A673 (cell line): ENCODE measurements around the gene MGST3. TPM values are rescaled to one million over a fixed set of nuclear protein-coding genes. Genes with fewer than 3 reads are reported as not detected.

Experiments used
- BruUV-seq: library from RNA; stranded (reverse); fragments of 400-500 nt; replicated peaks from 2 replicates; lab custom pipeline; 2021; lab: Mats Ljungman, UMichigan
- CTCF ChIA-PET: fragments of 300-600 bp; sonication (Branson Sonifier 250); formaldehyde crosslinking; loops from one replicate; lab custom pipeline; 2022; ENCODE audit warnings: antibody characterized with exemption; lab: Charles Lee
- POLR2A ChIA-PET: fragments of 300-600 bp; sonication (Branson Sonifier 250); formaldehyde crosslinking; loops from one replicate; lab custom pipeline; 2022; ENCODE audit warnings: antibody characterized with exemption; ENCODE audit not compliant: low non-redundant PET; lab: Charles Lee
- DNase-seq: peaks from one replicate; pipeline ENCODE4 v3.0.0-alpha.2; 2015; ENCODE audit warnings: low spot score
- H3K27ac ChIP-seq: fragments of 200-600 bp; sonication (generic); 2 replicates; pipeline ENCODE4 v1.5.1; 2016; ENCODE audit warnings: mixed run types, low read depth, mild to moderate bottlenecking, mixed read lengths, antibody characterized with exemption, low read length; ENCODE audit not compliant: poor library complexity, severe bottlenecking
- H3K27me3 ChIP-seq: fragments of 200-600 bp; sonication (generic); replicated peaks from 2 replicates; pipeline ENCODE4 v1.6.1; 2017; ENCODE audit warnings: mixed run types, low read depth, mild to moderate bottlenecking, mixed read lengths, antibody characterized with exemption, low read length; ENCODE audit not compliant: insufficient read depth, poor library complexity
- H3K36me3 ChIP-seq: fragments of 200-600 bp; sonication (generic); 2 replicates; pipeline ENCODE4 v1.6.1; 2016; ENCODE audit warnings: mixed run types, mild to moderate bottlenecking, mixed read lengths, antibody characterized with exemption, low read length; ENCODE audit not compliant: insufficient read depth, poor library complexity, severe bottlenecking
- H3K4me1 ChIP-seq: fragments of 200-600 bp; sonication (generic); 2 replicates; pipeline ENCODE4 v1.6.1; 2017; ENCODE audit warnings: mixed run types, mild to moderate bottlenecking, mixed read lengths, antibody characterized with exemption, low read length; ENCODE audit not compliant: insufficient read depth, poor library complexity, severe bottlenecking
- H3K4me3 ChIP-seq: fragments of 200-600 bp; sonication (generic); 2 replicates; pipeline ENCODE4 v1.5.1; 2016; ENCODE audit warnings: low read depth, mixed run types, mild to moderate bottlenecking, mixed read lengths, low read length; ENCODE audit not compliant: poor library complexity, severe bottlenecking
- H3K9me3 ChIP-seq: fragments of 200-600 bp; sonication (generic); 2 replicates; pipeline ENCODE4 v1.6.1; 2016; ENCODE audit warnings: mixed run types, low read depth, mild to moderate bottlenecking, mixed read lengths, antibody characterized with exemption, low read length; ENCODE audit not compliant: poor library complexity, severe bottlenecking
- CTCF ChIP-seq: fragments of 300-800, 200-600 bp; sonication (generic); conservative IDR thresholded peaks from 2 replicates; pipeline ENCODE4 v1.5.1; 2017; ENCODE audit warnings: low read depth, mild to moderate bottlenecking, antibody characterized with exemption, low read length, moderate library complexity, mixed read lengths
- EZH2 ChIP-seq: fragments of 200-600 bp; sonication (generic); IDR thresholded peaks from 2 replicates; pipeline ENCODE4 v1.6.1; 2017; ENCODE audit warnings: borderline replicate concordance, low read depth, mild to moderate bottlenecking, mixed read lengths, antibody characterized with exemption, low read length; ENCODE audit not compliant: poor library complexity, severe bottlenecking
- intact Hi-C: fragments of 100-400 bp; cut with micrococcal nuclease; formaldehyde crosslinking; loops from one replicate; pipeline ENCODE4 v1.10.0; 2022; ENCODE audit not compliant: unreplicated experiment
- total RNA-seq: library from RNA; stranded (reverse); gene quantifications from 2 replicates; pipeline ENCODE4 v1.2.3, GENCODE V29; 2021

The MGST3 gene
- total RNA-seq, 1 experiment from 2014 or later, result 150 TPM

- intact Hi-C loops, result no loop called here
- Histone ChIP-seq H3K27ac (no peak overlapping the region), H3K4me3 (no peak overlapping the region), H3K9me3 (no peaks in the 10 kb centered on the region), H3K36me3 (no peaks in the 10 kb centered on the region), H3K27me3 (no peaks in the 10 kb centered on the region), H3K4me1 (peaks cover 6% of the 10 kb centered on the region)
- BruUV-seq, result no TSS peak
- CTCF ChIA-PET, result no interaction called here
- DNase-seq, result no peak
- POLR2A ChIA-PET, result no interaction called here
- TF ChIP-seq EZH2, result no peak
- no peak for TF ChIP-seq CTCF
Measured at GRCh38 chr1:165628147-165628822, 2.7 kb upstream of the MGST3 start.

GRCh38 chr1:165629151-165629550 is 1.9 kb upstream of the MGST3 start:
- TF ChIP-seq EZH2 (no peak), CTCF (no peak)
- POLR2A ChIA-PET, result no interaction called here
- H3K27me3 ChIP-seq, result no peaks in the 10 kb centered on the region
- H3K9me3 ChIP-seq, result no peaks in the 10 kb centered on the region
- no peak overlapping the region for H3K4me3 ChIP-seq
- no peak overlapping the region for H3K27ac ChIP-seq
- CTCF ChIA-PET, result no interaction called here
- intact Hi-C loops, result no loop called here
- H3K4me1 ChIP-seq, result peaks cover 15% of the 10 kb centered on the region
- no TSS peak for BruUV-seq
- DNase-seq, result no peak
- H3K36me3 ChIP-seq, result no peaks in the 10 kb centered on the region

GRCh38 chr1:165629848-165630628 is 996 bp upstream of the MGST3 start:
- Histone ChIP-seq H3K4me1 (peaks cover 21% of the 10 kb centered on the region), H3K27me3 (no peaks in the 10 kb centered on the region), H3K27ac (peak overlapping the region; percentile 85), H3K9me3 (no peaks in the 10 kb centered on the region), H3K36me3 (no peaks in the 10 kb centered on the region), H3K4me3 (peak overlapping the region; percentile 76)
- intact Hi-C loops, result loop anchor here (10.0 kb wide), 1 partner anchor 135 kb away; the partner anchor contains the start of gene TMCO1
- no peak for TF ChIP-seq EZH2
- TF ChIP-seq CTCF, result no peak
- POLR2A ChIA-PET, result no interaction called here
- CTCF ChIA-PET, result interaction anchor here (0.7 kb wide), 1 partner anchor 294 kb away, joined by 3 read pairs; no protein-coding TSS in a partner anchor
- DNase-seq, result no peak
- TSS peak; percentile 87 for BruUV-seq
